ENCODE results near the gene NCAPD2. TPM values are rescaled to one million over a fixed set of nuclear protein-coding genes. Genes with fewer than 3 reads are reported as not detected.
"Not testable (repeated sequence)": the region's sequence is repeated elsewhere in the genome, so short reads cannot be mapped to it uniquely, and the experiment has no call there.

Gene NCAPD2
- total RNA-seq, 1 experiment from 2014 or later: 173 TPM

DNA sequence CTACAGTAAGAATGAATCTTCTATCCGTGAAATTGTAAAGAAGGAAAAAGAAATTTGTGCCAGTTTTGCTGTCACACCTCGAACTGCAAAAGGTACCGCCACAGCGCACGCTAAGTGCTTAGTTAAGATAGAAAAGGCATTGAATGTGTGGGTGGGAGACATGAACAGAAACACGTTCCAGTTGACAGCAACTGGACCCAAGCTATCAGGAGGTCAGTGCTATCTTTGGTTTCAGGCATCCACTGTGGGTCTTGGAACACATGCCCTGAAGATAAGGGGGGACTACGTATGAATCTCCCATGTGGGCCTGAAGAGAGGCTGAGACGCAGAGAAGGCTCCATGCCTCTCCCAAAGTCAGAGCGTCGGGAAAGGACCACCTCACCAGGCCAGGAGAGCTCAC lies 52.1 kb downstream of the NCAPD2 start:
- no peak for DNase-seq (ENCODE audit: low read depth)

DNA sequence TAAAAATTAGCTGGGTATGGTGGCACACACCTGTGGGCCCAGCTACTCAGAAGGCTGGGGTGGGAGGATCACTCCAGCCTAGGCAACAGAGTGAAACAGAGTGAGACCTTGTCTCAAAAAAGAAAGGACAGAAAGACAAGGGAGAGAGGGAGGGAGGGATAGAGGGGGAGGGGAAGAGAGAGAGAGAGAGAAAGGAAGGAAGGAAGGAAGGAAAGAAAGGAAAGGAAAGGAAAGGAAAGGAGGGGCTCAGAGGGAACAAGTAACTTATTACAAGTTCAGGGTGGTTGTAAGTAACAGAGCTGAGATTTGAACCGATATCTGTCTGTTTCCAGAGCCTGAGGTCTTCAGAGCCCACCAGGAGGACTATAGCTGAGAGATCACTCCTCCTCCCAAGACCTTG lies 53.7 kb downstream of the NCAPD2 start:
- DNase-seq (ENCODE audit: low read depth): no peak

DNA sequence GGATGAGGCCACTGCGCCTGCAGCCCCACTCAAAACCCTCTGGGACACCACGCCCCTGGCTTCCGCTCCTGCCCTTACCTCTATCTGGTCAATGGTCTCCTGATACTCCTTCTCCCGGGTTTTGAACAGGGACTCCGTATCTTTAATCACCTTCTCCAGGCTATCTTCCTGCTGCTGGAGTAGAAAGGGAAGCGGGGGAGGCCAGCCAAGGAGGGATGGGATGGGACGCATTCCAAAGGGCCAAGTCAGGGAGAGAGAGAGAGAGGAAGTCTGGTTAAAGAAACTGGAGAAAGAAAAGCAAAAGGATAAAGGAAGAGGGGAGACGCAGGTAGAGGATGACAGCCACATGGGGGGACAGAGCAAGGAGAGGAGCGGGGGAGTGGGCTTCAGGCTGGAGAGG lies 54.1 kb downstream of the NCAPD2 start:
- DNase-seq (ENCODE audit: low read depth): peak; percentile 86

DNA sequence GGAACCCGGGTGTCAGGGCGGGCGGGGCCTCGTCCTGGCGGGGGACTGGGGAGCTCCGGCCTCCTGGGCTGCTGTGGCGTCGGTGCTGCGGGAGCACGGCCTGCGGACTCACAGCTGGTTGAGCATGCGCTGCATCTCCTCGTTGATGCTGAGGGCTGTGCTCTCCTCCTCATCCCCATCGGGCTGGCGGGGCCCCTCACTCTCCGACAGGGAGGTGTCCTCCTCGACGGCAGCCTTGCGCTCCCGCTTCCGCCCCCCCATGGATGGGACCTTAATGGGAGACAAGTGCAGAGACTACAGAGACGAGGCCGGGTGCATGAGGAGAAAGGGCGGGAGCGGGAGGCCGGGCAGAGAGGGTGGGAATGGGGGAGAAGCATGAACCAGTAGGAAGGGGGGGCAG lies 54.7 kb downstream of the NCAPD2 start:
- DNase-seq (ENCODE audit: low read depth): no peak

DNA sequence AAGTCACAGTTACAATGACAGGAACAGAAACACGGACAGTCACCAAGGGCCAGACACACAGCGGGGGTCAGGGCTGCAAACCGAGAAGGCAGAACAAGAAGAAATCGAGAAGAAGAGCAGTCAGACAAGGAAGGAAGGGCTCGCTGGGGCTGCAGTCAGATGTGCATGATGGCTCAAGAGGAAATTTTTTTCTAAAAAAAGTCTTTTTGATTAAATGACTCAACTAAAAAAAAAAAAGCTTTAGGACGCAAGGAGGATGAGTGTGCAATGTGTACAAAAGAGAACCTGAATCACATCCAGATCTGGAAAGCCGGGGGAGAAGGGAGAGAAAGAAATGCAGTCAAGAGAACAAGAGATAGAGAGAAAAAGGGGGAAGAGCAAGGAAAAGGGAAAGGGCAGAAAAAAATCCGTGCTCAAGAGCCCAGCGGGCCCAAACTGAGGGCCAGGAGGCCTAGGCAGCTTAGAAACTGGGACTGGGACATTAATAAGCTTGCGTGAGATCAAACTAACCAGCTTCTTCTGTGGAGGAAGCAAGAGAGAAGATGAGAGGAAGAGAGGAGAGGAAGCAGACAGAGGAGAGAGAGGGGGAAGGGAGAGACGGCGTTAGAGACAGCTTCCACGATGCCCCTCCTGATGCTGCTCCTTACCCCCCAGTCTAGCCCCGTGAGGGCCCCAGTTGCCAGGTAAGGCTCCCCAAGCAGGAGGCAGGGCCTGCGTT lies 55.2 kb downstream of the NCAPD2 start:
- peak; percentile 90 for DNase-seq (ENCODE audit: low read depth)

DNA sequence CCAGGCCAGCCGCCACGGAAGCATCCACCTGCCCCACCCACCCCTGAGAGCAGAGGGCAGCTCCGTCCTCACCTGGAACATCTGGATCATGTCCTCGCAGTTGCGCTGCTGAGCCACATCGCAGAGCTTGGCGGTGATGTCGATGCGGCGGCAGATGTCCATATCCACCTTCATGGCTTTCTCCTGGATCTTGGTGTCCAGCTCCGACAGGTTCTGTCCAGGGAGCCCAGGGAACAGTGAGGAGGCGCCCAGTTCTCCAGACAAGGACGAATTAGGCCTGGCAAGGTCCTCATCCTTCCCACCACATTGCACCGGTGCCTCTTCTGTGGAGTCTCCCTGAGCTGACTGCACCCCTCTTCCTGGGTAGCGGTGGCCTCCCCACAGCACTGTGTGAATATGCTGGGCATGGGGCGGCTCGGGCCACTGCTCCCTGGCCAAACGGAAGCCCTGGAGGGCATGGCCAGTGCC lies 55.8 kb downstream of the NCAPD2 start:
- DNase-seq (ENCODE audit: low read depth): no peak

DNA sequence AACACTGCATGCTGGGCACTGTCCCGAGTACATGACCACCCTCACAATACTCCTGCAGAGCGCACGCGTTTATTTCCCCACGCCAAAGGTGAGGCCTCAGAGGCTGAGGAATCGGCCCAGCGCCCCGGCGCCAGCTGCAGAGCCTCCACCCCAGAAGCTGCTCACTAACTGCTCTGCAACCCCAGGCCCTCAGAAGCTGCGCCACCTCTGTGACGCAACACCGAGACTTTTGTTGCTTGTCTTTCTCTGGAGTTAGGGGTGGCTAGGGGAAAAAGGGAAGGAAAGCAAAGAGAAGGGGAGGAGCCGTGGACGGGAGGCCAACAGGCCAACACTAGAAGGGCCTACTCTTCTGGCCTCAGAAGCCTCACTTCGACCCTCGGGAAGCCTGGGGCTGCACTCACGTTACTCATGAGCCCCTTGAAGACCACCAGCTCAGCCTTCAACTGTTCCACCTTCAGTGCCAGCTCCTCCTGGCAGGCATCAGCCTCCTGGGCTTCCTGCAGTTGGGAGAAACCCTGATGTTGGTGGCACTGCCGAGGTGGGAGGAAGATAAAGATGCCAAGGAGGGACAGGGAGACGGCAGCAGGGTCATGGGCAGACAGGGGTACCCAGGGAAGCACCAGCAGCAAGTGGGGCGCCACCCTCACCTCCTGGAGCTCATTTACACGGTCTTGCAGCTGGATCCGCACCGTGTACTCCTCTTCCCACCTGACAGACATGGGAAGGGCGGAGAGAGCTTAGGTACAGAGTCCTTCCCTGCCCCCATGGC lies 56.6 kb downstream of the NCAPD2 start:
- no peak for DNase-seq (ENCODE audit: low read depth)

DNA sequence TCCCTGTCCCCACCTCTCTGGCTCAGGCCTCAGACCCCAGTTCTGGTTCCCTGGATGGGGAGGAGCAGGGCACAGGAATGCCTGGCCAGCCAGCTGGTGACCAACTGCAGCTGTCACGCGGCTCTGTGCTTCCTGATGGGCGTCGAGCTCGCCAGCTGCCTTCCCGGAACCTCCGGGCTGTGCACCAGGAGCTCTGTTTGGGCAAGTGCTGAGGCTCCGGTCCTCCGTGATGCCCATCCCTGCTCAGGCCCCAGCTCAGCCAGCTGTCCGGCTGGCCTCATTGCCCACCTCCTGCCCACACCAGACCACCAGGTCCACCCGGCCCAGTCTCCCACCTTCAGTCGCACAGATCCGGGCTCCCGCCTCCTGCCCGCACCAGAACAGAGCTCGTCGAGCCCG lies 57.2 kb downstream of the NCAPD2 start:
- DNase-seq (ENCODE audit: low read depth): no peak

DNA sequence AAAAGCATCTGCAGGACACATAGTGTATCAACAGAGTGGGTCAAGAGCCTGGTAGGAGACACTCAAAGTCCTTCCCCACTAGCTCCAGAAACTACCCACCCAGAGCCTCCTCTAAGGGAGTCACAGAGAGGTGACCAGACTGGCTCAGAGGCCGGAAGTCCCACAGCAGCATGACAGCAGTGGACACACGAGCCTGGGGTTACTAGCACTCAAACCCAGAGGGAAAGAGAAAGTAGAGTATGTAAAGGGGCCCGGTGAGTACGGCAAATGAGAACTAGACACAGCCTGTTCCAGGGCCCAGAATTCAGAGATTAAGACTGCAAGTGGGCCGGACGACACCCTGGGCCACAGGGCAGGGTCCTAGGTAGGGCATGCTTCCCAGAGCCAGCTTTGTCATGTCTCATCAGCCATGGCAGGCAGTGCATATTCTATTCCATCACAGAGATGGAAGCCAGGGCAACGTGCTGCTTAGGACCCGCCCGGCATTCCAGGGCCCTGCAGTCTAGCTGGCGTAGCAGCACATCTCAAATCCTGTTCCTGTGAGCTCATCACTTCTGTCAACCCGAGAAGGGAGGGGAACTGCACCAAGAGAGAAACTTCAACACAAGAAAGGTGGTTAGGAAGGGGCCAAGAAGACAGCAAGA lies 57.7 kb downstream of the NCAPD2 start:
- no peak for DNase-seq (ENCODE audit: low read depth)

DNA sequence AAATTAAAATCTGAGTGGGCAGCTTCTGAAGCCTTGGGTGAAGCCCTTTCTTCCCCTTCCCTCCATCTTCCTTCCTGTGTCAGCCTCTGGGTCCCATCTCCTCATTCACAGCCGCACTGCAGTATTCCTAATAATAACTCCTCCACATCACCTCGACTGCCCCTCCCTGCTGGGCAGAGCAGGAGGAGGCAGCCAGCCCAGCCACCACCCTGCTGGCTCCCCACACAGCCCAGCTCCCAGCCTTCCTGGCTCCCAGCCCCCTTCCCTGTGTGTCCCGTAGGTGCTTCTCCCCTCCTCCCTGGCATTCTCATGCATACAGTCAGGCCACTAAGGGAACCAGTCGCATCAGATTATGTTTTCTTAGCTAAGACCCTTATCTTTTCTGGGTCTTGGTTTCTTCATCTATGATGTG lies 58.2 kb downstream of the NCAPD2 start:
- DNase-seq (ENCODE audit: low read depth): peak; percentile 56

DNA sequence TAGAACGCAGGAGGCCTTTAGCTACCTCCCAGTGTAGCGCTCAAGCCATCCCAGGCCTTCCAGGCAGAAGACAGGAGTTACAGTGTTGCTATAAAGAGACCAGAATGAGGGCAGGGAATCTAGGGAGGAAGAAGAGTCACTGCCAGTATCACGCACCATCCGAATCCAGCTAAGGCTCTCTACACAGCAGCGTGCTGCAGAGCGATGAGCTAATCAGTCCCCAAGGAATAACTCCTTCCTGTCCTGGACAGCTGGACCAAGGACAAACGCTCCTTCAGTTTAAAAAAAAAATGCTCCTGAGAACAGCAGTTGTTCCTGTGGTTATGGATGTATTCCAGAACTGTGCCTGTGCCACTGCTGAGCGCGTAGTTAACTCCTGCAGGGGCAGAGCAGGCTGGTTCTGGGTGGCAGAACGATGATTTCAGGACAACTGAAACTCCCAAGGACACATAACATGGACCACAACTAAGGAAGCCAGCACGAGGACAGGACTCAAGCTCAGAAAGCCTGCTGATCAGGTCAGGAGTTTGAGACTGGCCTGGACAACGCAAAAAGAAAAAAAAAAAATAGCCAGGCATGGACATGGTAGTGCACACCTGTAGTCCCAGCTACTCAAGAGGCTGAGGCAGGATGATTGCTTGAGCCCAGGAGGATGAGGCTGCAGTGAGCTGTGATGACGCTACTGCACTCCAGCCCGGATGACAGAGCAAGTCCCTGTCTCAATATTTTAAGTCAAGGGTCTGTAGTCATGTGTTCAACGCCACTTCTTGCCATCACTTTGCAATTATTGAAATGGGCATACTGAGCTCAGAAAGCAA lies 59.4 kb downstream of the NCAPD2 start:
- DNase-seq (ENCODE audit: low read depth): peak; percentile 92

DNA sequence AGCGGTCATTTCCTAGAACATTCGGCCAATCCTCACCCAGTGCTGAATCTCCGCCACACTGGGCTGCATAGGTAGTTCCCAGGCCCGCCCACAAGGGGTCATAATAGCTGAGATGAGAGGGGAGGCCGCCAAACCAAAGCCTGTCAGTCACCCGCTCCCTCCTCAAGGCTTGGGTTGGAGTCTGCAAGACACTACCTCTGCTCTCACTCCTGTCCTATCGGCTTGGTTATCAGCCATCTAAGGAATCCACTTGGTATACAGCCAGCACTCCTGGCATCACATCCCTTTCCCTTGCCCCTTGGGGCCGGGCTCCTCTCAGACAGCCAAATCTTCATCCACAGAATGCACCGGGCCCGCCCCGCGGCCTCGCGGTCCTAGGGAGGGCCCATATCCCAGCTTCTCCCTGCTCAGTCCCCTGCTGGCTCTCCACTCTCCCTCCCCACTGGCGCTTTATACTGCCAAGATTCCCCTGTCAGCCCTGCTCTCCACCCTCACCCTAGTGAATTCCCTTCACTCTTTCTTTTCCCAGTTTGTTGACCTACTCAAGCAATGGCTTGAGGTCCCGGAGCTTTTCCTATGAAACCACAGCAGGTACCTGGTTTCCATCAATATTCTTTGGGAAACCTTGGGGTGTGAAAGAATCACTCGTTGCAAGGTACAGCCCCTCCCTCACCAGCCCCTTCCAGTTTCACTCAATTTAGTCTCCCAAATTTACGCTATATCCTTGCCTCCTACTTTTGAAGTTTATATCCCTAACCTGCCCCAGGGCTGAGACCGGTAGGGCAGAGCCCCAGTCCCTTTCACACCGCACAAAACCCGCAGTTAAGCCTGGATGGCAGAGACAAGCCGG lies 60.5 kb downstream of the NCAPD2 start:
- DNase-seq (ENCODE audit: low read depth): peak; percentile 83

DNA sequence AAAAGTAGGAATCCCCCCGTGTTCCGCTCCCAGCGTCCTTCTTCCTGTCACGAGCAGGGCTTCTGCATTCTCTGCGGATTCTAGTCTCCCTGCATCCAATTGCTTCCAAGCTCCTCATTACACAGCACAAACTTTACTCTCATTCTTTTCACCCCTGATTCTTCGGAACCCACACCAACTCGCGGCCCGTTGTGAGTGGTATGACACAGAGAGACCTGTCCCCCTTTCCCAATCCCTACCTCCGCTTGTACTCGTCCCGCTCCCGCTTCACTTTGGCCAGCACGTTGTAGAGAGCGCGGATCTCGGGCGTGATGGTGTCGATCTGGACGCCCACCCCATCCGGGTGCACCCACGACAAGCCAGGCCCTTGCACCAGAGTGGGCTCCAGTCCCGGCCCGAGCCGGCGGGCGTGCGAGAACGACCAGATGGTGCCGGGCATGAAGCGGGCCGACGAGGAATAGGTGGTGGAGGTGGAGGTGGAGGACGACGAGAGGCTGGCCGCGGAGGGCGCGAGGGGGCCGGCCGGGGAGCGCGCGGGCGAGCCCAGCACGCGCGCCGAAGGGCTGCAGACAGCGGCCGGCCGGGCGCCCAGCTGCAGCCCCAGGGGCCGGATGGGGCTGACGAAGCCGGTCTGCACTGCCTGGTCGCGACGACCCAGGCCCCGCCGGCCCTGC lies 61.3 kb downstream of the NCAPD2 start:
- no peak for DNase-seq (ENCODE audit: low read depth)

DNA sequence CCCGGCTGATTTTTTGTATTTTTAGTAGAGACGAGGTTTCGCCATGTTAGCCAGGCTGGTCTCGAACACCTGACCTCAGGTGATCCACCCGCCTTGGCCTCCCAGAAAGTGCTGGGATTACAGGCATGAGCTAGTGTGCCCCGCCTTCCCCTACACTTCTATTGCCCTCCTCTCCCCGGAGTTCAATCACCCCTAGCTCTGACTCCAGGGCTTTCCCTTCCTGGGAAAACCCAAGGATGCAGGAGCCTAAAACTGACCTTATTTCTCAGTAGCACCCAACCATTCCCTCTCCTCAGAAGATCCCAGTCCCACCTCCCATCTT lies 62.6 kb downstream of the NCAPD2 start:
- not testable (repeated sequence) for DNase-seq (ENCODE audit: low read depth)

DNA sequence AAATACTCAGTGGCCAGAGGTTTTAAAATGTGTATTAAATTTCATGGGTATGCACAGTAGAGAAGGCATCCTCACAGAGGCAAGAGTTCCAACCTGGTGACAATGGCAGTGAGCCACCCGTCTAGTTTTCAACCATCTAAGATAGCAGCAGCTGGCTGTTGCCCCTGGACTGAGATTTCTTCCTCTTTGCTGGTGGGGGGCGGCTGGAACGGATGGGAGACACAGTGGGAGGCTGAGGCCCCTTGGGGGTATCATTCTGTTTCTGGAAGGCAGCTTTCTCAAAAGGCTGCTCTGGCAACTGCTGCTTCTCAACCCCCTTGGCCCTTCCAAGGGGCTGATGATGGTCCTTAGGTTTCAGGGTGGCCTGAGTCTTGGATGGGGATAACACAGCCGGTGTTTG lies 63.0 kb downstream of the NCAPD2 start:
- DNase-seq (ENCODE audit: low read depth): no peak

DNA sequence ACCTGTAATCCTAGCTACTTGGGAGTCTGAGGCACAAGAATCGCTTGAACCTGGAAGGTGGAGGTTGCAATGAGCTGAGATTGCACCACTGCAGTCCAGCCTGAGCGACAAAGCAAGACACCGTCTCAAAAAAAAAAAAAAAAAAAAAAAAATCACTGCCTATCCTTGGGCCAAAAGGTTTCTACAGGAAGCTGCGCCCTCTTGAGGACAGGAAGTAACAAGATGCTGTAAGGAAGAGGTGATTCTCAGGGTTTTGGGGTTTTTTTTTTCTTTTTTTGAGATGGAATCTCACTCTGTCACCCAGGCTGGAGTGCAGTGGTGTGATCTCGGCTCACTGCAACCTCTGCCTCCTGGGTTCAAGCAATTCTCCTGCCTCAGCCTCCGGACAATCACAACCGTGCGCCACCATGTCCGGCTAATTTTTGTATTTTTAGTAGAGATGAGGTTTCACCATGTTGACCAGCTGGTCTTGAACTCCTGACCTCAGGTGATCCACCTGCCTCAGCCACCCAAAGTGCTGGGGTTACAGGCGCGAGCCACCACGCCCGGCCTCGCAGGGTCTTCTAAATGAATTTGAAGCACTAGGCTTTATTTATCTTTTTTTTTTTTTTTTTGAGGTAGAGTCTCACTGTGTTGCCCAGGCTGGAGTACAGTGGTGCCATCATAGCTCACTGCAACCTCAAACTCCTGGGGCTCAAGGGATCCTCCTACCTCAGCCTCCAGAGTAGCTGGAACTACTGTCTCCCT lies 64.3 kb downstream of the NCAPD2 start:
- DNase-seq (ENCODE audit: low read depth): peak; percentile 62

DNA sequence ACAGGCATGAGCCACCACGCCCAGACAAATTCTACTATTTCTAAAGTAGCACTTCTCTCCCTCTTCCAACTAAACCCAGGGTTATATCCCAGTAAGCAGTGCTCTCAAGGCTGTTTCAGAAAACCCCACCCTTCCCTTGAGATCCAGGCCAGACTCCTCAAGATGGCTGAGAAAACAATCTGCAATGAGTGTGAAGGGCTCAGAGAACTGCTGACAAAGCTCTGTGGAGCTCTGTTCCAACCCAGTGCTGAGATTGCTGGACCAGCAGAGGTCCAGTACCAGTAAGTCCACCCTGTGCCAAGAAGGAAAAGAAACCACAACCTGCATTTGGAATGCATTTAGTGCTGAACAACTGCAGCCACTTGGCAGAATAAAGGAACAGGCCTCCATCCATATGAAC lies 65.6 kb downstream of the NCAPD2 start:
- no peak for DNase-seq (ENCODE audit: low read depth)

DNA sequence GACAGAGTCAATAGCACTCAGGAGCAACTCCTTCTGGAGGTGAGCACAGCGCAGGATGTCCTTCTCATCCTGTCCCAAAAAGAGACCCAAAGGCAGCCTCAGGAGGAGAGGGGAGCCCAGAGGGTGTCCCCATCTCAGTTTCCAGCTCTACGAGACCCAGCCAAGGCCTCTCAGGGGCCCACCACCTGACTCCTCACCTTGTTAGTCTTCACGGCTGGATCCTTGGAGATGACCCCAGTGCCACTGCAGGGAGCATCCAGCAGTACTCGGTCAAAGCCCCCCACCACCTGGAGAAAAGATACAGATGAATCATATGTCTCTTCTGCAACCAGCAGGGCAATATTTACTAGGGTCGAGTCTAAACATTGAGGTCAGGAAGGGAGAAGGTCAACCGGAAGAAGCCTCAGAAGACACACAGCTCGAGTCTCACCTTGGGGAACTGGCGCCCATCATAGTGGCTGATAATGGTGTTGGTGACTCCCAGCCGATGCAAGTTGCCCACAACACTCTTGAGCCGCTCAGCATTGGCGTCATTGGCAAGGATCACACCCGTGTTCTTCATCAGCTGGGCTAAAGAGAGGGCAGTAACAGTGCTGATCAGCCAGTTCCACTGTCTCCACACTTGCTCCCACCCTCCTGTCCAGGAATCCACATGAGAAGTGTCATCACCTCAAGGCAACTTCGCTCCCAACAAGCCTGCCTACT lies 66.8 kb downstream of the NCAPD2 start:
- no peak for DNase-seq (ENCODE audit: low read depth)

DNA sequence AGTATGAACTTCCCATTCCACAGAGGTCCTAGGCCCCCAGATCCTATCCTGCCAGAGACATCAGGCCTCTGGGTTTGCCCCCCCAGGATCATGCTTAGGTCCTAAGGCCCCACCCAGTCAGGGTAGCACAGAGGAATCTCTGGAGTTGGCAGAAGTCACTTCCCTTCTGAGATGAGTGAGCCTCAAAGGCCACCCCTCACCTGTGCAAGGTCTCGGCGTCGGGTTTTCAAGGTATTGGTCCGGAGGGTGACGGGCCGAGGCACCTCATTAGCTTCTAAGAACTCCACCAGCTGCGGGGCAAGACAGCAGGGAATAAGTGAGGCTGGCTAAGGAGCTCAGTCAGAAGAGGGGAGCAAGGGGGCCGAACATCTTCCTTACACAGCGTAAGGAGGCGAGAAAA lies 69.0 kb downstream of the NCAPD2 start:
- DNase-seq (ENCODE audit: low read depth): no peak
